DND-41 (cell line): Measurements from ENCODE around the gene MFAP3L.

Source experiments
- EZH2 ChIP-seq: IDR thresholded peaks from 3 replicates; pipeline ENCODE4 v1.6.1; 2012; ENCODE audit warnings: borderline replicate concordance, low read depth, mild to moderate bottlenecking, moderate library complexity, low read length, inconsistent platforms; ENCODE audit not compliant: severe bottlenecking
- TF ChIP-seq, protein P1 (sequence below): IDR thresholded peaks from 2 replicates; pipeline ENCODE4 v1.5.1; 2012; ENCODE audit warnings: borderline replicate concordance, low read length, moderate library complexity, mild to moderate bottlenecking; ENCODE audit not compliant: poor library complexity, severe bottlenecking; ENCODE audit errors: extremely low read depth

GRCh38 chr4:170015285-170015684 lies 10.9 kb downstream of the MFAP3L start:
- TF ChIP-seq, protein P1, sequence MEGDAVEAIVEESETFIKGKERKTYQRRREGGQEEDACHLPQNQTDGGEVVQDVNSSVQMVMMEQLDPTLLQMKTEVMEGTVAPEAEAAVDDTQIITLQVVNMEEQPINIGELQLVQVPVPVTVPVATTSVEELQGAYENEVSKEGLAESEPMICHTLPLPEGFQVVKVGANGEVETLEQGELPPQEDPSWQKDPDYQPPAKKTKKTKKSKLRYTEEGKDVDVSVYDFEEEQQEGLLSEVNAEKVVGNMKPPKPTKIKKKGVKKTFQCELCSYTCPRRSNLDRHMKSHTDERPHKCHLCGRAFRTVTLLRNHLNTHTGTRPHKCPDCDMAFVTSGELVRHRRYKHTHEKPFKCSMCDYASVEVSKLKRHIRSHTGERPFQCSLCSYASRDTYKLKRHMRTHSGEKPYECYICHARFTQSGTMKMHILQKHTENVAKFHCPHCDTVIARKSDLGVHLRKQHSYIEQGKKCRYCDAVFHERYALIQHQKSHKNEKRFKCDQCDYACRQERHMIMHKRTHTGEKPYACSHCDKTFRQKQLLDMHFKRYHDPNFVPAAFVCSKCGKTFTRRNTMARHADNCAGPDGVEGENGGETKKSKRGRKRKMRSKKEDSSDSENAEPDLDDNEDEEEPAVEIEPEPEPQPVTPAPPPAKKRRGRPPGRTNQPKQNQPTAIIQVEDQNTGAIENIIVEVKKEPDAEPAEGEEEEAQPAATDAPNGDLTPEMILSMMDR, result no peak
- TF ChIP-seq EZH2, result no peak
